Endothelial cell of hepatic sinusoid (primary cell): ENCODE data around the gene ACAD11.
"Not testable (repeated sequence)": the region's sequence is repeated elsewhere in the genome, so short reads cannot be mapped to it uniquely, and the experiment has no call there.

Experiments used
- in situ Hi-C: cut with HindIII; loops from 2 replicates; pipeline ENCODE4 v1.10.0; 2017; ENCODE audit warnings: low sequenced_read_pairs

The ACAD11 gene

DNA sequence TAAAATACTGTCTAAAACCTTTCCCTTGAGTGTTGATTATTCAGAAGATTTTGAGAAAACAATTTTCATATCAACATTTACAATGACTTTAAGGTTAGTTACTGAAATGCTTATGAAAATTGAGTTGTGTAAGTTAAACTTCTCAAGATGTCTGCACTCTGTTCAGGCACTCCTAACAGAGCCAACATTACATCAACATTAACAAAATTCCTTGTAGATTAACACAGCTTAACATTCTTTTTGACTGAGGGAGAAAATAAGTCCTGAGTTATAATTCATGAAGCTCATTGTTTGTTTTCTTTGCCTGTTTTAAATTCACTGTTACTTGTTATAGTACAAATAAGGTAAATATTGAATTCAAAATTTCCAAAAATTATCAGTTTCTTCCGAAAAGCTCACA is 53.5 kb downstream of the ACAD11 start:
- in situ Hi-C loops = no loop called here

DNA sequence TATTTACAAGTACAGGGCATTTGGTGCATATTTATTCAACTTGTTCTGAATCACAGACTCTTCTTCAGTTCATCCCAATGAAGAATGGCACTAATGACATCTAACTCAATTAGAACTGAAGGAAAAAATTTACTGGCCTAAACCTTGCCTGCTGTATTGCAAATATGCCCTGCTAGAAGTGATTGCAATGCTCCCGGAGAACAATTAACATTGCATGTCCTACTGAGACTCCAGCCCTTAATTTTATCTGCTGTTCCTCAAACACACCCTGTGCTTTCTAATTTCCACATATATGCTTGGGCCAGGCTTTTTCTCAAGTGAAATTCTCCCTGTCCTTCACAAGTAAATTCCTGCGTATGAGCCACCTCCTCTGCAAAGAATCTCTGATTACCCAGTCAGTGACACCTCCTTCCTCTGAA is 54.2 kb downstream of the ACAD11 start:
- in situ Hi-C loops = no loop called here

DNA sequence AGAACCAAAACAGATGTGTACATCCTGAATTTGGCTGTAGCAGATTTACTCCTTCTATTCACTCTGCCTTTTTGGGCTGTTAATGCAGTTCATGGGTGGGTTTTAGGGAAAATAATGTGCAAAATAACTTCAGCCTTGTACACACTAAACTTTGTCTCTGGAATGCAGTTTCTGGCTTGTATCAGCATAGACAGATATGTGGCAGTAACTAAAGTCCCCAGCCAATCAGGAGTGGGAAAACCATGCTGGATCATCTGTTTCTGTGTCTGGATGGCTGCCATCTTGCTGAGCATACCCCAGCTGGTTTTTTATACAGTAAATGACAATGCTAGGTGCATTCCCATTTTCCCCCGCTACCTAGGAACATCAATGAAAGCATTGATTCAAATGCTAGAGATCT is 59.0 kb downstream of the ACAD11 start:
- in situ Hi-C loops = not testable (repeated sequence)

DNA sequence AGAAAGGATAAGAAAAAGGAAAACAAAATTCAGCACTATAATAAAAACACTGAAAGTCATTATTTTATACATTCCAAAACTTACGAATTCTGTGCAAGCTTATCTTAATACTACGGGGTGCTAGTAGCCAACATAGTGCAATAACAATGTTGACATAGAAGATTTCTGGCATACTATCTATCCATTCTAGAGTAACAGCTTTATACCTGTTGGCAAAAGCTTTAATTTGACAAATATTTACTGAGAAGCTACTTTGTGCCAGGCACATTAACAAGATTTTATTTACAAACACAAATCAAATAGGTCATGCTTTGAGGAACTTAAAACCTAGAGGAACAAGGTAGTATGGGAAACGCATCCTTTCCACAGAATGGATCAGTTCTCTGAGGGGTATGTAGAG is 61.4 kb downstream of the ACAD11 start:
- in situ Hi-C loops = no loop called here

DNA sequence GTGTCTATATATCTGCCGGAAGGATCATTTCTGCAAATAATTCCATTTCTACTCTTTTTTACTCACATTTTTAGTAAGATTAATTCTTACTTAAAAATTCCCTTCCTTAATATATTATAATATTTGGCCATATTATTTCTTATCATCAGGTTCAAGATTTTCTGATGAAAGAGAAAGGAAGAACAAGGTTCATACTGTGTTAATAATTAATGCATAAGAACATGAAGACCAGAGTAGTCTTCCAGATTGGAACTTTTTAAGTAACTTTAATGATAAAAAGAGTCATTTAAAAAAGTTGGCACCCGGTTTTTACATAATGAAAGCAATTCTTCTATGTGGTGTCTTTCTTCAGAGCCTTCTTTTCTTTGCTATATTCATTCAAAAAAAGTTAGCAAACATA is 61.9 kb downstream of the ACAD11 start:
- in situ Hi-C loops = no loop called here

GRCh38 chr3:132596816-132597433 is 62.7 kb downstream of the ACAD11 start, which contains the start of gene ACKR4:
TSS of gene ACKR4 (plus strand) at chr3:132597270. CDS start at chr3:132600398, 3,128 bp downstream.
- in situ Hi-C loops = no loop called here

DNA sequence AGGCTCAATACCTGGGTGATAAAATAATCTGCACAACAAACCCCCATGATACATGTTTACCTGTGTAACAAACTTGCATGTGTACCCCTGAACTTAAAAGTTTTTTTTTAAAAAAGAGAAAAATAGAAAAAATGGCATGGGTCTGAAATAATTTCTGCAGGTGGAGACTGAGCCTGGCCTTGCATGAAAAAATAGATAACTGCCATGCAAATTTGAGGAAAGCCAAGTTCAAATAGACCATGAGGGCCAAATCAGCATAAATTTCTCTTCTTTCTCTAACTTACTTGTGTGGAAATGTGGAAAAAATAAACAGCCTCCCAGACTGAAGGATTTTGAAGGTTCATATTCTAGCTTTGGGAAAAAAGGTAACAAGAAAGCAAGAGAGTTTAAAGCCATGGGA is 63.3 kb downstream of the ACAD11 start:
- in situ Hi-C loops = no loop called here

DNA sequence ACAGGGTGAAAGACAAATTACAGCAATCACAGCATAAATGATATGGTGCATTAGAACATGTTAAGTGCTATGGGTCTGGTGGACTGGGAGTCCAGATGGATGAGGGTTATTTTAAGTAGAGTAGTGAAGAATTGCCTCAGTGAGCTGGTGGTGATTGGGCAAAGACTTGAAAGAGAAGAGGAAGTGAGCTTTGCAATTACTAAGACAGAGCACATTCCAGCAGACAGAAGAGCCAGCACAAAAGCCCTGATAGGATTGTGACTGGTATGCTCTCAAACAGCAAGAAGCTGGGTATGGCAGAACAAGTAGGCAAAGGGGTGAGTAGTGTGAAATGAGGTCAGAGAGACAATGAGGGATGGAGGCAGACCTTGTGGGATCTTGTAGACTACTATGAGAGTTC is 64.6 kb downstream of the ACAD11 start:
- in situ Hi-C loops = no loop called here

- in situ Hi-C loops = no loop called here
These were observed 65.1 kb downstream of the ACAD11 start for GRCh38 chr3:132594498-132594897.

GRCh38 chr3:132593947-132594323 is 65.7 kb downstream of the ACAD11 start:
- in situ Hi-C loops = no loop called here

- in situ Hi-C loops = no loop called here
These were observed 66.2 kb downstream of the ACAD11 start for GRCh38 chr3:132593241-132593946.

DNA sequence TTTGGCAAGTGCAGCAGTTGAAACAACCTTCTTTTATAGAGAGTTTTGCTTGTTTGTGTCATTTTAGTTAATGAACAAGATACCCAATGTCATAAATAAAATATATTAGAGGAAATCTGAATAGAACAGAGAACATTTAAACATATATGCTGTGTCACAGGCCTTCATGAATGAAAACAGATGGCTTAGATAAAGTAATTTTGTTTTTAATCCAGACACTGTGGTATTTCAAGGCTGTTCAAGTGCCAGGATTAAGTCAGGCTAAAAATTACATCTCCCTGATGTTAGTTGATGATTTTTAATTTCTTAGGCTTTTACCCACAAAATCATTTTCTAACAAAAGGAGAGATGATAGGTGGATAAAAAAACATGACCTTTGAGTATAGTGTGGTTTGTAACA is 67.4 kb downstream of the ACAD11 start:
- in situ Hi-C loops = no loop called here

DNA sequence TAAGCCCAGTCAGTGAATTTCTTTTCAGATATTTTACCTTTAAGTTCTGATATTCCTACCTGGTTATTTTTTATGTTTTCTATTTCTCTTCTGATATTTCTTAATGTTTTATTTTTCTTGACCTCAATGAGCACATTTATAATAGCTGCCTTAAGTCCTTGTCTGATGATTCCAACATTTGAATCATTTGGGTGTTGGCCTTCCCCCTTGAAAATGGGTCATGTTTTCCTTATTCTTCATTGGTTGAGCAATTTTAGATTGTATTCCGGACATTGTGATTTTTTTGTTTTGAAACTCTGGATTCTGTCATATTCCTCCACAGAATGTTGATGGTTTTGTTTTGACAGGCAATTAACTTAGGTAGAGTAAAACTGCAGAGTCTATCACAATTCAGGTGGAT is 72.2 kb downstream of the ACAD11 start:
- in situ Hi-C loops = no loop called here

DNA sequence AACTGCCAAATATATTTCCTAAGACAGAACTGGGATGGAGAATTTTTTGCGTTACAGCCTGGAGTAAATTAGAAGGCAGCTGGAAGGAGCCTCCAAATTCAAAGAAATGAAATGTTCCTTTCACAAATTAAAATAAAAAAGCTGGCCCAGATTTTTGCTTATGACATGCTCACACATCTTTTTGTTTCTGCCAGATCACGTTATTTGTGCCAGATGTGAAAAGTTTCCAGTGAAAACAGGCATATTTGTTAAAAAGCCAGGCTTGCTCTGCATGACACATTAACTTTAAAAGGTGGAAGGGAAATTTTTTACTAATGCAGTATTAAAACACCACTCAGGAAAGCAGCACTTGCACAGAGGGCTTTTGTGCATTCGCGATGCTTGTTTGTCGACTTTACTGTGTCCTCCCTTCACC is 85.8 kb downstream of the ACAD11 start:
- in situ Hi-C loops = no loop called here

DNA sequence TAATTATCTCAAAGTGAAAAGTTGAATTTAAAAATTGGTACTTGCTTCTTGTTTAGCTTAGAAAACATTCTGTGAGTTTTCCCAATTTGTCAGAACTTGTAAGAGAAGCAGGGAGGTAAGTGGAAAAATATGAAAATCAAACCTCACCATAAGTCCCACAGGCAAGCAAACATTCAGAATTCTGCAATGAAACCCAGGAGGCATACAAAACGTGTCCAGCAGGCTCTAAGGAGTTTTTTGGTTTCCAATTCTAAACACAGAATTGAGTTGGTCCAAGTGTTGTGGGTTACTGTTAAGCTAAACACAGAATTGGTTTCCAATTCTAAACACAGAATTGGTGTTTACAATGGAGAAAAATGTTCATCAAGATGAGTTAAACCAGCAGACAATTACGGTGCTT is 89.6 kb downstream of the ACAD11 start:
- in situ Hi-C loops = no loop called here

- in situ Hi-C loops = no loop called here
These were observed 90.0 kb downstream of the ACAD11 start for GRCh38 chr3:132569580-132569979.

DNA sequence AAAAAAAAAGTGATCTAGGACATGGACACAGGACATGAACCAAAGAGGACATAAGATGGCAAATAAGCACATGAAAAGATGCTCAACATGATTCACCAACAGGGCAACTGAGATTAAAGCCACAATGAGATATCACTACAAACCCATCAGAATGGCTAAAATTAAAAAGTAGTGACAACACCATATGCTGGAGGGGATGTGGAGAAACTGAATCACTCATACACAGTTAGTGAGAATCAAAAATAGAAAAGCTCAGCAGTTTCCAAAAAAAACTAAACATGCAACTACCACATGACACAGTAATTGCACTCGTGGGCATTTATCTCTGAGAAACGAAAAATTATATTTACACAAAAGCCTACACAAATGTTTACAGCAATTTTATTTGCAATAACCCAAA is 90.5 kb downstream of the ACAD11 start:
- in situ Hi-C loops = no loop called here

GRCh38 chr3:132568422-132568821 is 91.2 kb downstream of the ACAD11 start:
- in situ Hi-C loops = no loop called here

- in situ Hi-C loops = no loop called here
These were observed 95.5 kb downstream of the ACAD11 start for GRCh38 chr3:132564070-132564465.

GRCh38 chr3:132563420-132564069 is 96.1 kb downstream of the ACAD11 start:
- in situ Hi-C loops = no loop called here

DNA sequence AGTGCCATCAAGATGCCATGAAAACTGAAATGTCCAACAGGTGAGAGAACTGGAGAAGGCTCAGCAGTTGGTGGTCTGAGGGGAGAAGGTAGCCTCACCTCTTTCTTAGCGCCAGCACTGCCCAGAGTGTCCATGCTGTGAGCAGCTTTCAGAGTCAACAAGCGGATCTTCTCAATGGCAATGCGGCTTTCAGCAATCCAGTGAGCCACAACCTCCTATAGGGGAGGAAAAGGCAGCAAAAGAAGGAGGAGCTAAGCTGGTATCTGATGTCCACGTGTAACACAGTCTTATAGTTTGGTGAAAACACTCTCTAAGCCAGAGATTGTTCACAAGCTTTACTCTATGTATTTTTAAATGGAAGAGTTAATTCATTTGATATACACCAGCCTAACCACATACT is 98.6 kb downstream of the ACAD11 start:
- in situ Hi-C loops = no loop called here

GRCh38 chr3:132556508-132557159 is 103.0 kb downstream of the ACAD11 start:
- in situ Hi-C loops = no loop called here
